Ishikawa (cell line): Measurements from ENCODE around the gene RNF10.

ENCODE experiments used
- CEBPB ChIP-seq: IDR thresholded peaks from 2 replicates; pipeline ENCODE4 v1.6.1; 2012
- CREB1 ChIP-seq: IDR thresholded peaks from 2 replicates; pipeline ENCODE4 v1.6.1; 2012; ENCODE audit warnings: low read depth
- EGR1 ChIP-seq: IDR thresholded peaks from 2 replicates; pipeline ENCODE4 v1.6.1; 2012
- EP300 ChIP-seq: IDR thresholded peaks from 2 replicates; pipeline ENCODE4 v1.6.1; 2012; ENCODE audit warnings: borderline replicate concordance
- FOXM1 ChIP-seq: IDR thresholded peaks from 2 replicates; pipeline ENCODE4 v1.6.1; 2012; ENCODE audit warnings: low read depth, borderline replicate concordance
- MAX ChIP-seq: IDR thresholded peaks from 2 replicates; pipeline ENCODE4 v1.6.1; 2012
- NFIC ChIP-seq: IDR thresholded peaks from 2 replicates; pipeline ENCODE4 v1.6.1; 2012
- RAD21 ChIP-seq: IDR thresholded peaks from 2 replicates; pipeline ENCODE4 v1.6.1; 2012; ENCODE audit warnings: low read depth
- REST ChIP-seq: IDR thresholded peaks from 2 replicates; pipeline ENCODE4 v1.6.1; 2012; ENCODE audit warnings: low read depth, mild to moderate bottlenecking
- TAF1 ChIP-seq: IDR thresholded peaks from 2 replicates; pipeline ENCODE4 v1.6.1; 2012; ENCODE audit warnings: low read depth, mild to moderate bottlenecking
- TCF12 ChIP-seq: IDR thresholded peaks from 2 replicates; pipeline ENCODE4 v1.6.1; 2012; ENCODE audit warnings: low read depth
- TEAD4 ChIP-seq: IDR thresholded peaks from 2 replicates; pipeline ENCODE4 v1.6.1; 2012
- YY1 ChIP-seq: IDR thresholded peaks from 2 replicates; pipeline ENCODE4 v1.6.1; 2012; ENCODE audit warnings: low read depth
- ZBTB7A ChIP-seq: IDR thresholded peaks from 2 replicates; pipeline ENCODE4 v1.6.1; 2012; ENCODE audit warnings: low read depth
- TF ChIP-seq, protein P1 (sequence below): IDR thresholded peaks from 2 replicates; pipeline ENCODE4 v1.6.1; 2012

RNF10 gene

DNA sequence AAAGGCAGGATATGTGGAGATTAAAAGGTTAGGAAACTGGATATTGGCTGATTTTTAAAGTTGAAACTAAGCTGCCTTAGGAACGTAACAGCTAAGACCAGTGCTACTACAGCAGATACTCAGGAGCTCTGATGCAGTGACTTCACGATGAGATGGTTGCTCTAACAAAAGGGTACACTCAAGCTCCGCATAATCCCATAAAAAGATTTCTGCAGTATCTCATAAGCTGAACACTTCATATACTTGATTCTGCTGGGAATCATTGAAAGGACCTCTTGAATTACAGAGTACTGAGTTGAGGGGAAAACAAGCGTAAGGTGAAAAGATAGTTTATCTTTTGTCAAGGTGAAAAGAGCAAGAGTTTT lies 3.7 kb downstream of the RNF10 start:
- no peak for TF ChIP-seq ZBTB7A
- no peak for TF ChIP-seq TEAD4
- no peak for TF ChIP-seq NFIC
- no peak for TF ChIP-seq EGR1
- no peak for TF ChIP-seq MAX
- no peak for TF ChIP-seq REST
- TF ChIP-seq RAD21: no peak
- TF ChIP-seq CREB1: no peak
- TF ChIP-seq FOXM1: no peak
- TF ChIP-seq, protein P1, sequence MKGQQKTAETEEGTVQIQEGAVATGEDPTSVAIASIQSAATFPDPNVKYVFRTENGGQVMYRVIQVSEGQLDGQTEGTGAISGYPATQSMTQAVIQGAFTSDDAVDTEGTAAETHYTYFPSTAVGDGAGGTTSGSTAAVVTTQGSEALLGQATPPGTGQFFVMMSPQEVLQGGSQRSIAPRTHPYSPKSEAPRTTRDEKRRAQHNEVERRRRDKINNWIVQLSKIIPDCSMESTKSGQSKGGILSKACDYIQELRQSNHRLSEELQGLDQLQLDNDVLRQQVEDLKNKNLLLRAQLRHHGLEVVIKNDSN: no peak
- TF ChIP-seq CEBPB: no peak
- no peak for TF ChIP-seq TCF12
- TF ChIP-seq TAF1: no peak
- no peak for TF ChIP-seq EP300
- no peak for TF ChIP-seq YY1

DNA sequence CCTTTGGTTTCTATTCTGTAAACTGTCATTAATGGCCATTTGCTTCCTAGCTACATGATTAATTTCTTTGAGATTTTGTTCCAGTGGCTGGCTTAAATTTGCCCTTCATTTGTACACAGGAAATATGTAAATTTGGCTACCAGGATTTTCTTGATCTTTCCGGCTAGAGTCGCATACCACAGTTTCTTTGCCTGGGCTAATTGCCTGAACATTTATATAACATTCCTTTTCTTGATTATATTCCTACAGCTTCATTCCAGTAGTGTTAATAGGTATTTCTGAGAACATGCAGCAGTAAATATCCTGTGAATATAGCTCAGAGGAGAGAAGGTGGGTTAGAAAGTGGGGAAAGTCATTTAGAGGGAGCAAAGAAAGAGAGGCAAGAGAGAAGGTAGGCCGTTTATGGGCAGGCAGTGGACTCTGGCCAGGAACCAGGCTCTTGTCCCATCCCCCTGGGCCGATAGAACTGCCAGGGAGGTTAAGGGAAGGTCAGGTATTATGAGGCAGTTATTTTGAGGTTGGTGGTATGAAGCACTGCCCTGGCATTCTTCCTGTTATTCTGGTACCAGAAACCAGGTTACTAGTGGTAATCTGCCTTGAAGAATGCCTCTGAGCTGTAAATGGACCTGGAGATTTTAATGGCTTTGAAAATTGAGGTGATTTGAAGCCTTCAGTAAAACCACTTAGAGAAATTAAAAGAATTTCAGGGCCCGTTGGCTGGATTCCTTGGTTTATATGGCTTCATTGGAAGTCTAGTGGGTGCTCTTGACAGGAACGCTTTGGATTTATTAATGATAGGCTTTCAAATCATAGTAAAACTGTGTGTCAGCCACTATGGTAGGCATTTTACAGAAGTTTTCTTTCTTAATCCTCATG lies 4.4 kb downstream of the RNF10 start:
- TF ChIP-seq EP300: no peak
- TF ChIP-seq RAD21: no peak
- TF ChIP-seq FOXM1: no peak
- no peak for TF ChIP-seq TEAD4
- no peak for TF ChIP-seq ZBTB7A
- TF ChIP-seq, protein P1: no peak
- TF ChIP-seq CREB1: no peak
- TF ChIP-seq NFIC: no peak
- TF ChIP-seq YY1: no peak
- no peak for TF ChIP-seq EGR1
- no peak for TF ChIP-seq TAF1
- no peak for TF ChIP-seq REST

GRCh38 chr12:120539303-120539702 lies 5.1 kb downstream of the RNF10 start:
- no peak for TF ChIP-seq CEBPB

DNA sequence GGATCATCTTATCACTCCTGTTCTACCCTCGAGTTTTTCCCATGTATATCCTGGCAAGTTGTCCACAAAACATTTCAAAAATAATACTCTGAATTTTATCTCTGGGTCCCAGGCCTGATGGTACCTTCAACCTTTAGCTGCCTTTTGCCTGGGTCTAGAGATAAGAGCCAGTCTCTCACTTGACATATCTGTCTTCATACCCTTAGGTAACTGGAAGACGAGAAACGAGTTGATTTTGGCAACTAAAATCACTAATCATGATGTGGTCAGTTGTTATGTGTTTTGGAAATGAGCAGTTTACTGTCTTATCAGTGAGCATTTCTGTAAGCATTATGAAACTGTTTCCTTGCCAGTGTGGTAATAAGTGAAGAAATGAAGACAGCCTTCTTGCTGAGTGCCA lies 6.3 kb downstream of the RNF10 start:
- TF ChIP-seq REST (no peak), NFIC (no peak), CEBPB (no peak), TAF1 (no peak), ZBTB7A (no peak), YY1 (no peak), TCF12 (no peak), TEAD4 (no peak), CREB1 (no peak), EP300 (no peak), MAX (no peak), RAD21 (no peak), EGR1 (no peak), FOXM1 (no peak)
- TF ChIP-seq, protein P1: no peak
